HCT116 (cell line): ENCODE results near the gene AK3. TPM values are rescaled to one million over a fixed set of nuclear protein-coding genes. Genes with fewer than 3 reads are reported as not detected.

Experiments used
- ATAC-seq: fragments of 200-7000 bp; cut with Tn5 transposase; 2 replicates; pipeline ENCODE4 v1.9.1; 2020; ENCODE audit warnings: mild to moderate bottlenecking, moderate library complexity
- BruUV-seq: library from RNA; stranded (reverse); fragments of 400-500 nt; replicated peaks from 2 replicates; lab custom pipeline; 2021; lab: Mats Ljungman, UMichigan
- CTCF ChIA-PET: fragments of 300-600 bp; sonication (Branson Sonifier 250); formaldehyde crosslinking; loops from one replicate; lab custom pipeline; 2021; ENCODE audit warnings: antibody characterized with exemption; lab: Charles Lee
- POLR2A ChIA-PET: fragments of 300-600, 350-600 bp; sonication (Branson Sonifier 250); formaldehyde crosslinking; loops from one replicate; lab custom pipeline; 2021; ENCODE audit warnings: antibody characterized with exemption; lab: Charles Lee
- RAD21 ChIA-PET, 2 experiments: fragments of 300-600 bp; sonication (Branson Sonifier 250); formaldehyde crosslinking; loops; one replicate each; lab custom pipeline; 2023; ENCODE audit warnings: low total read pairs in 2 of 2; ENCODE audit not compliant: uncharacterized antibody in 2 of 2, unreplicated experiment in 2 of 2, low non-redundant PET in 1 of 2; lab: Charles Lee
- DNase-seq: peaks from one replicate; pipeline ENCODE4 v3.0.0-alpha.2; 2010; ENCODE audit warnings: low read depth, low spot score
- H2AFZ ChIP-seq: fragments of 200-600 bp; shearing (Covaris generic), sonication (generic); 2 replicates; pipeline ENCODE4 v1.6.1; 2017; ENCODE audit warnings: low read depth, mixed run types, mixed read lengths, antibody characterized with exemption, low read length; ENCODE audit not compliant: poor library complexity, severe bottlenecking
- H3K27ac ChIP-seq: 2 replicates; pipeline ENCODE4 v1.5.1; 2012; ENCODE audit warnings: low read depth, low read length
- H3K27me3 ChIP-seq: fragments of 200-600 bp; sonication (generic); 2 replicates; pipeline ENCODE4 v1.6.1; 2016; ENCODE audit warnings: mixed run types, low read length, mixed read lengths; ENCODE audit not compliant: insufficient read depth
- H3K36me3 ChIP-seq, 2 experiments: fragments of 200-500 bp in 1 of 2; fragments of 200-600 bp in 1 of 2; sonication (Bioruptor generic) in 1 of 2; sonication (generic) in 1 of 2; 2 replicates each; pipeline versions ENCODE4 v1.5.1 to v1.6.1; 2014 to 2016; ENCODE audit warnings: low read length in 2 of 2, inconsistent platforms in 1 of 2, mixed read lengths in 1 of 2, mixed run types in 1 of 2; ENCODE audit not compliant: insufficient read depth in 2 of 2, control insufficient read depth in 1 of 2
- H3K4me1 ChIP-seq, 2 experiments: fragments of 200-600 bp in 1 of 2; sonication (generic) in 1 of 2; 2 replicates each; pipeline versions ENCODE4 v1.5.1 to v1.6.1; 2012 to 2017; ENCODE audit warnings: low read length in 2 of 2, inconsistent platforms in 1 of 2, mild to moderate bottlenecking in 1 of 2, mixed read lengths in 1 of 2, mixed run types in 1 of 2, moderate library complexity in 1 of 2; ENCODE audit not compliant: insufficient read depth in 2 of 2, control insufficient read depth in 1 of 2
- H3K4me2 ChIP-seq: fragments of 200-600 bp; sonication (generic); 2 replicates; pipeline ENCODE4 v1.6.1; 2017; ENCODE audit warnings: mixed run types, low read length, mixed read lengths
- H3K4me3 ChIP-seq, 2 experiments: fragments of 200-600 bp in 1 of 2; sonication (generic) in 1 of 2; replicated peaks in 1 of 2; 2 replicates each; pipeline ENCODE4 v1.5.1; 2011 to 2016; ENCODE audit warnings: low read length in 2 of 2, control low read depth in 1 of 2, low read depth in 1 of 2, mild to moderate bottlenecking in 1 of 2, mixed read lengths in 1 of 2, mixed run types in 1 of 2
- H3K79me2 ChIP-seq: fragments of 200-600 bp; sonication (generic); 2 replicates; pipeline ENCODE4 v1.6.1; 2017; ENCODE audit warnings: mild to moderate bottlenecking, mixed run types, low read length, moderate library complexity, mixed read lengths; ENCODE audit not compliant: insufficient read depth
- H3K9ac ChIP-seq: fragments of 200-600 bp; sonication (generic); 2 replicates; pipeline ENCODE4 v1.6.1; 2016; ENCODE audit warnings: low read length, mixed read lengths
- H3K9me2 ChIP-seq: fragments of 200-600 bp; sonication (generic), shearing (Covaris generic); 2 replicates; pipeline ENCODE4 v1.6.1; 2017; ENCODE audit warnings: mixed run types, mild to moderate bottlenecking, moderate library complexity; ENCODE audit not compliant: insufficient read depth
- H3K9me3 ChIP-seq, 2 experiments: fragments of 200-500 bp in 1 of 2; fragments of 200-600 bp in 1 of 2; sonication (Bioruptor generic) in 1 of 2; sonication (generic) in 1 of 2; 2 replicates each; pipeline ENCODE4 v1.6.1; 2014 to 2017; ENCODE audit warnings: low read length in 2 of 2, mixed read lengths in 2 of 2, inconsistent platforms in 1 of 2, low read depth in 1 of 2, mild to moderate bottlenecking in 1 of 2, mixed run types in 1 of 2, moderate library complexity in 1 of 2; ENCODE audit not compliant: control insufficient read depth in 1 of 2, insufficient read depth in 1 of 2
- H4K20me1 ChIP-seq: fragments of 200-600 bp; sonication (generic), shearing (Covaris generic); 2 replicates; pipeline ENCODE4 v1.6.1; 2017; ENCODE audit warnings: mixed run types, mild to moderate bottlenecking, moderate library complexity; ENCODE audit not compliant: insufficient read depth
- ATF3 ChIP-seq: IDR thresholded peaks from 2 replicates; pipeline ENCODE4 v1.6.1; 2012
- EGR1 ChIP-seq: IDR thresholded peaks from 2 replicates; pipeline ENCODE4 v1.6.1; 2012; ENCODE audit warnings: low read depth
- ELF1 ChIP-seq: IDR thresholded peaks from 2 replicates; pipeline ENCODE4 v1.6.1; 2012; ENCODE audit warnings: low read depth, borderline replicate concordance
- EZH2phosphoT487 ChIP-seq: fragments of 200-600 bp; IDR thresholded peaks from 2 replicates; pipeline ENCODE4 v1.6.1; 2018; ENCODE audit warnings: antibody characterized with exemption, borderline replicate concordance
- FOSL1 ChIP-seq: IDR thresholded peaks from 2 replicates; pipeline ENCODE4 v1.6.1; 2012; ENCODE audit warnings: low read depth
- JUND ChIP-seq: IDR thresholded peaks from 2 replicates; pipeline ENCODE4 v1.6.1; 2012
- RAD21 ChIP-seq: IDR thresholded peaks from 2 replicates; pipeline ENCODE4 v1.6.1; 2012; ENCODE audit warnings: low read depth, mild to moderate bottlenecking
- SP1 ChIP-seq: IDR thresholded peaks from 2 replicates; pipeline ENCODE4 v1.6.1; 2012; ENCODE audit warnings: low read depth
- SRF ChIP-seq: IDR thresholded peaks from 2 replicates; pipeline ENCODE4 v1.6.1; 2012; ENCODE audit warnings: low read depth
- ZBTB33 ChIP-seq: IDR thresholded peaks from 2 replicates; pipeline ENCODE4 v1.6.1; 2011; ENCODE audit warnings: mild to moderate bottlenecking, low read length, moderate library complexity; ENCODE audit not compliant: insufficient replicate concordance; ENCODE audit errors: extremely low read depth
- intact Hi-C: fragments of 100-400 bp; cut with micrococcal nuclease; formaldehyde crosslinking; loops from 2 replicates; pipeline ENCODE4 v1.10.0; 2022
- total RNA-seq: library from RNA; stranded (reverse); gene quantifications from one replicate; pipeline ENCODE4 v1.2.1, GENCODE V29; 2021; ENCODE audit not compliant: unreplicated experiment
- TF ChIP-seq, protein P1 (sequence below): IDR thresholded peaks from 2 replicates; pipeline ENCODE4 v1.6.1; 2012

Gene AK3
- total RNA-seq, 1 experiment from 2014 or later = 43.0 TPM

DNA sequence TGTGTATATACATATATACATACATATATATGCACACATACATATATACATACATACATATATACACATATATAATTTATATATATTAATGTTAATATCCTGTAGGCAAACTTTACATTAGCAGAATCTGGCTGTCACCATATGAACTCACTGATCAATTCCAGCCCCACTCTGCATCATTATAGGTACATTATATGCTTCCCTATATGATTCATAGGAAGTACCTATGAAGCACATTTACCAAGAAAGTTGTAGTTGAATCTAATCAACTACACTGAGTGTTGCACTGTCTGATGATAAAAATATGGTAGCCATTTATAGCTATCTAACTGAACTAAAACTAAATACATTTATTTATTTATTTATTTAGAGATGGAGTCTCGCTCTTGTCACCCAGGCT lies 69.3 kb downstream of the AK3 start:
- Histone ChIP-seq H3K27ac (no peak overlapping the region), H3K4me1 (0 out of 4 replicates have a peak, but pooled peaks cover 0 to 3% of the 10 kb centered on the region in 2 experiments), H3K9me3 (no peaks in the 10 kb centered on the region), H3K9me2 (no peaks in the 10 kb centered on the region), H3K9ac (no peak overlapping the region), H3K36me3 (no peaks in the 10 kb centered on the region), H3K4me3 (no peak overlapping the region), H2AFZ (no peak overlapping the region), H4K20me1 (no peaks in the 10 kb centered on the region), H3K4me2 (no peak overlapping the region), H3K27me3 (no peaks in the 10 kb centered on the region), H3K79me2 (no peaks in the 10 kb centered on the region)
- TF ChIP-seq SP1 = no peak
- TF ChIP-seq, protein P1, sequence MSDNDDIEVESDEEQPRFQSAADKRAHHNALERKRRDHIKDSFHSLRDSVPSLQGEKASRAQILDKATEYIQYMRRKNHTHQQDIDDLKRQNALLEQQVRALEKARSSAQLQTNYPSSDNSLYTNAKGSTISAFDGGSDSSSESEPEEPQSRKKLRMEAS = no peak
- TF ChIP-seq FOSL1 = no peak
- TF ChIP-seq EZH2phosphoT487 = no peak
- ChIA-PET CTCF (no interaction called here), POLR2A (no interaction called here), RAD21 (no interaction called here)
- no TSS peak for BruUV-seq
- ATAC-seq = no peak
- DNase-seq = no peak
- intact Hi-C loops = no loop called here

GRCh38 chr9:4670591-4670990 lies 70.4 kb downstream of the AK3 start:
- no peak overlapping the region for H3K4me2 ChIP-seq

More at GRCh38 chr9:4670591-4670990, 70.4 kb downstream of the AK3 start:
- TF ChIP-seq SRF = no peak
- TF ChIP-seq FOSL1 = no peak
- no peak for TF ChIP-seq JUND
- no peak for TF ChIP-seq EGR1
- no peak for TF ChIP-seq ZBTB33
- TF ChIP-seq ATF3 = no peak
- TF ChIP-seq, protein P1 = no peak
- TF ChIP-seq ELF1 = no peak
- no peak for TF ChIP-seq RAD21
- ChIA-PET POLR2A (interaction anchor here (1.2 kb wide), 1 partner anchor 9 kb away, joined by 3 read pairs; the partner anchor contains the start of gene CDC37L1), RAD21 (no interaction called here), CTCF (no interaction called here)
- Histone ChIP-seq H3K36me3 (no peaks in the 10 kb centered on the region), H3K79me2 (no peaks in the 10 kb centered on the region), H3K27me3 (no peaks in the 10 kb centered on the region), H2AFZ (no peak overlapping the region), H4K20me1 (no peaks in the 10 kb centered on the region), H3K4me1 (peaks cover 3 to 4% of the 10 kb centered on the region in 2 experiments; a peak in 1 of 4 replicates), H3K9me3 (no peaks in the 10 kb centered on the region), H3K27ac (no peak overlapping the region), H3K4me3 (no peak overlapping the region), H3K9me2 (no peaks in the 10 kb centered on the region), H3K9ac (no peak overlapping the region)
- DNase-seq (no peak), ATAC-seq (no peak)
- no TSS peak for BruUV-seq
- intact Hi-C loops = no loop called here
